Activated CD8-positive, alpha-beta memory T cell treated with anti-CD3 and anti-CD28 coated beads, Interleukin-2, amount 50 U/mL, for 24 hours (primary cell): ENCODE measurements around the gene EN1.

Source experiments
- DNase-seq: peaks from one replicate; pipeline ENCODE4 v3.0.0-alpha.2; 2020; ENCODE audit errors: extremely low read depth

EN1 gene

GRCh38 chr2:118846953-118847761, at the start of gene EN1:
Gene EN1 (minus strand): TSS chr2:118847648. CDS start chr2:118847167, 481 bp downstream.
- no peak for DNase-seq

GRCh38 chr2:118893100-118893499, 45.7 kb upstream of the EN1 start:
- no peak for DNase-seq

- DNase-seq = no peak
Measured at GRCh38 chr2:118889995-118890394, 42.5 kb upstream of the EN1 start.

- DNase-seq = no peak
Measured at GRCh38 chr2:118883792-118884191, 36.3 kb upstream of the EN1 start.

- peak; percentile 29 for DNase-seq
Measured at GRCh38 chr2:118882693-118883336, 35.4 kb upstream of the EN1 start.

GRCh38 chr2:118881490-118882129, 34.2 kb upstream of the EN1 start:
- peak; percentile 13 for DNase-seq

GRCh38 chr2:118880501-118880900, 33.1 kb upstream of the EN1 start:
- DNase-seq = no peak

- no peak for DNase-seq
Measured at GRCh38 chr2:118878531-118879149, 31.2 kb upstream of the EN1 start.

GRCh38 chr2:118875318-118875717, 27.9 kb upstream of the EN1 start:
- no peak for DNase-seq

- no peak for DNase-seq
Measured at GRCh38 chr2:118874324-118874723, 26.9 kb upstream of the EN1 start.

GRCh38 chr2:118865106-118865505, 17.7 kb upstream of the EN1 start:
- DNase-seq = no peak

- no peak for DNase-seq
Measured at GRCh38 chr2:118864207-118864606, 16.8 kb upstream of the EN1 start.

- DNase-seq = no peak
Measured at GRCh38 chr2:118861731-118862130, 14.3 kb upstream of the EN1 start.

GRCh38 chr2:118861242-118861641, 13.8 kb upstream of the EN1 start:
- DNase-seq = no peak

GRCh38 chr2:118860506-118860905, 13.1 kb upstream of the EN1 start:
- no peak for DNase-seq

GRCh38 chr2:118859157-118859770, 11.8 kb upstream of the EN1 start:
- no peak for DNase-seq

- no peak for DNase-seq
Measured at GRCh38 chr2:118858485-118859156, 11.2 kb upstream of the EN1 start.

GRCh38 chr2:118857677-118858484, 10.4 kb upstream of the EN1 start:
- no peak for DNase-seq

- DNase-seq = no peak
Measured at GRCh38 chr2:118856978-118857676, 9.7 kb upstream of the EN1 start.
